Neural cell (in vitro differentiated cells): ENCODE data around the gene IGF1R. TPM values are rescaled to one million over a fixed set of nuclear protein-coding genes. Genes with fewer than 3 reads are reported as not detected.

Experiments
- H2AFZ ChIP-seq: fragments of 200-600, 300-800 bp; sonication (generic), shearing (Covaris generic); 2 replicates; pipeline ENCODE4 v1.6.0; 2014; ENCODE audit warnings: low read depth, mild to moderate bottlenecking, antibody characterized with exemption, low read length, moderate library complexity
- H3F3A ChIP-seq: fragments of 200-600 bp; shearing (Covaris generic); 2 replicates; pipeline ENCODE4 v1.6.1; 2016; ENCODE audit warnings: mild to moderate bottlenecking, moderate library complexity, mixed read lengths, antibody characterized with exemption, low read length; ENCODE audit not compliant: insufficient read depth, poor library complexity, severe bottlenecking
- H3K27ac ChIP-seq: fragments of 200-600, 300-800 bp; sonication (generic), shearing (Covaris generic); 2 replicates; pipeline ENCODE4 v1.5.1; 2014; ENCODE audit warnings: mild to moderate bottlenecking, low read length, moderate library complexity
- H3K27me3 ChIP-seq: fragments of 300-800, 200-600 bp; sonication (generic), shearing (Covaris generic); 2 replicates; pipeline ENCODE4 v1.6.0; 2014; ENCODE audit warnings: mild to moderate bottlenecking, low read depth, low read length, moderate library complexity; ENCODE audit not compliant: insufficient read depth
- H3K36me3 ChIP-seq: fragments of 300-800, 200-600 bp; sonication (generic), shearing (Covaris generic); 2 replicates; pipeline ENCODE4 v1.5.1; 2014; ENCODE audit warnings: mild to moderate bottlenecking, antibody characterized with exemption, low read length, moderate library complexity; ENCODE audit not compliant: insufficient read depth
- H3K4me2 ChIP-seq: fragments of 300-800, 200-600 bp; sonication (generic), shearing (Covaris generic); 2 replicates; pipeline ENCODE4 v1.6.0; 2014; ENCODE audit warnings: mild to moderate bottlenecking, low read length
- H3K4me3 ChIP-seq: fragments of 300-800, 200-600 bp; sonication (generic), shearing (Covaris generic); 2 replicates; pipeline ENCODE4 v1.5.1; 2014; ENCODE audit warnings: mild to moderate bottlenecking, low read length, moderate library complexity
- H3K79me2 ChIP-seq: fragments of 200-600 bp; shearing (Covaris generic); replicated peaks from 2 replicates; pipeline ENCODE4 v1.6.0; 2014; ENCODE audit warnings: mild to moderate bottlenecking, low read length, moderate library complexity; ENCODE audit not compliant: insufficient read depth
- H3K9ac ChIP-seq: fragments of 300-800, 200-600 bp; sonication (generic), shearing (Covaris generic); 2 replicates; pipeline ENCODE4 v1.6.1; 2016; ENCODE audit warnings: mild to moderate bottlenecking, low read length, mixed read lengths
- H3K9me2 ChIP-seq: fragments of 200-600 bp; shearing (Covaris generic); 2 replicates; pipeline ENCODE4 v1.6.1; 2016; ENCODE audit warnings: mild to moderate bottlenecking, low read length, mixed read lengths; ENCODE audit not compliant: insufficient read depth
- H3K9me3 ChIP-seq: fragments of 200-600, 300-800 bp; sonication (generic), shearing (Covaris generic); 2 replicates; pipeline ENCODE4 v1.6.1; 2016; ENCODE audit warnings: mild to moderate bottlenecking, mixed run types, low read length, moderate library complexity, mixed read lengths
- H4K20me1 ChIP-seq: fragments of 200-600 bp; shearing (Covaris generic); 2 replicates; pipeline ENCODE4 v1.6.1; 2016; ENCODE audit warnings: mild to moderate bottlenecking, mixed run types; ENCODE audit not compliant: insufficient read depth
- CTCF ChIP-seq: fragments of 450-650 bp; IDR thresholded peaks from 2 replicates; pipeline ENCODE4 v1.5.1; 2014; ENCODE audit warnings: antibody characterized with exemption, mild to moderate bottlenecking, moderate library complexity; ENCODE audit not compliant: poor library complexity, severe bottlenecking
- EP300 ChIP-seq: fragments of 450-650 bp; conservative IDR thresholded peaks from 2 replicates; pipeline ENCODE4 v1.6.1; 2014; ENCODE audit warnings: antibody characterized with exemption, mild to moderate bottlenecking, moderate library complexity; ENCODE audit not compliant: poor library complexity, severe bottlenecking
- EZH2 ChIP-seq: fragments of 200-600, 300-800 bp; shearing (Covaris generic), sonication (generic); IDR thresholded peaks from 2 replicates; pipeline ENCODE4 v1.6.1; 2014; ENCODE audit warnings: antibody characterized with exemption, low read length, borderline replicate concordance, mild to moderate bottlenecking; ENCODE audit not compliant: insufficient read depth, poor library complexity, severe bottlenecking
- MXI1 ChIP-seq: fragments of 450-650 bp; conservative IDR thresholded peaks from 2 replicates; pipeline ENCODE4 v1.6.1; 2014; ENCODE audit warnings: antibody characterized with exemption, mild to moderate bottlenecking; ENCODE audit not compliant: poor library complexity, severe bottlenecking
- POLR2AphosphoS5 ChIP-seq: IDR thresholded peaks from 2 replicates; pipeline ENCODE4 v1.6.1; 2012
- RAD21 ChIP-seq: fragments of 450-650 bp; conservative IDR thresholded peaks from 2 replicates; pipeline ENCODE4 v1.6.1; 2014; ENCODE audit warnings: antibody characterized with exemption, mild to moderate bottlenecking, moderate library complexity
- REST ChIP-seq: IDR thresholded peaks from 2 replicates; pipeline ENCODE4 v1.6.1; 2012; ENCODE audit warnings: borderline replicate concordance
- SMC3 ChIP-seq: fragments of 450-650 bp; conservative IDR thresholded peaks from 2 replicates; pipeline ENCODE4 v1.6.1; 2014; ENCODE audit warnings: antibody characterized with exemption, mild to moderate bottlenecking, moderate library complexity; ENCODE audit not compliant: poor library complexity
- TAF1 ChIP-seq: IDR thresholded peaks from 2 replicates; pipeline ENCODE4 v1.6.1; 2012; ENCODE audit warnings: low read depth
- polyA plus RNA-seq: library from polyadenylated mRNA; depleted of rRNA; stranded (reverse); fragments of >200 nt; gene quantifications from 2 replicates; pipeline ENCODE4 v1.2.3, GENCODE V29; 2014

The IGF1R gene
- polyA plus RNA-seq, 1 donor from 2014 or later: 10.9 TPM

GRCh38 chr15:98628216-98628615, 20.1 kb upstream of the IGF1R start:
- Histone ChIP-seq H3K27ac (no peak overlapping the region), H2AFZ (no peak overlapping the region), H3F3A (no peaks in the 10 kb centered on the region), H3K36me3 (no peaks in the 10 kb centered on the region), H3K9me3 (no peaks in the 10 kb centered on the region), H4K20me1 (no peaks in the 10 kb centered on the region), H3K9ac (no peak overlapping the region), H3K27me3 (no peaks in the 10 kb centered on the region), H3K79me2 (no peaks in the 10 kb centered on the region), H3K9me2 (no peaks in the 10 kb centered on the region), H3K4me3 (no peak overlapping the region), H3K4me2 (no peak overlapping the region)
- no peak for TF ChIP-seq TAF1
- TF ChIP-seq SMC3: no peak
- TF ChIP-seq CTCF: no peak
- TF ChIP-seq EP300: no peak
- TF ChIP-seq REST: no peak
- TF ChIP-seq POLR2AphosphoS5: no peak
- TF ChIP-seq RAD21: no peak
- TF ChIP-seq MXI1: no peak
- no peak for TF ChIP-seq EZH2

- no peaks in the 10 kb centered on the region for H3K27me3 ChIP-seq
- no peak overlapping the region for H3K27ac ChIP-seq
- no peak for TF ChIP-seq SMC3
- no peak overlapping the region for H3K4me3 ChIP-seq
- no peaks in the 10 kb centered on the region for H3F3A ChIP-seq
- H2AFZ ChIP-seq: no peak overlapping the region
- no peaks in the 10 kb centered on the region for H3K9me3 ChIP-seq
- H3K9me2 ChIP-seq: no peaks in the 10 kb centered on the region
- H3K9ac ChIP-seq: no peak overlapping the region
- H3K4me2 ChIP-seq: no peak overlapping the region
- no peaks in the 10 kb centered on the region for H3K36me3 ChIP-seq
- no peaks in the 10 kb centered on the region for H4K20me1 ChIP-seq
- H3K79me2 ChIP-seq: no peaks in the 10 kb centered on the region
These were observed 12.5 kb upstream of the IGF1R start for GRCh38 chr15:98635848-98636247.

GRCh38 chr15:98643115-98643514, 5.2 kb upstream of the IGF1R start:
- no peaks in the 10 kb centered on the region for H4K20me1 ChIP-seq
- no peak overlapping the region for H3K4me2 ChIP-seq
- H2AFZ ChIP-seq: no peak overlapping the region
- peaks cover 2% of the 10 kb centered on the region for H3F3A ChIP-seq
- no peak overlapping the region for H3K4me3 ChIP-seq
- H3K79me2 ChIP-seq: no peaks in the 10 kb centered on the region
- no peaks in the 10 kb centered on the region for H3K27me3 ChIP-seq
- TF ChIP-seq CTCF (no peak), POLR2AphosphoS5 (no peak)
- H3K9me2 ChIP-seq: no peaks in the 10 kb centered on the region
- H3K9ac ChIP-seq: no peak overlapping the region
- H3K27ac ChIP-seq: no peak overlapping the region
- H3K9me3 ChIP-seq: no peaks in the 10 kb centered on the region
- H3K36me3 ChIP-seq: no peaks in the 10 kb centered on the region
